GM18909 (cell line): Measurements from ENCODE around the gene SHB.

ENCODE experiments used
- ATAC-seq: cut with Tn5 transposase; IDR thresholded peaks from one replicate; pipeline ENCODE4 v1.9.1; 2021; ENCODE audit warnings: mild to moderate bottlenecking; ENCODE audit not compliant: unreplicated experiment, poor library complexity

Gene SHB

GRCh38 chr9:37995348-37995737 lies 73.7 kb downstream of the SHB start:
- no peak for ATAC-seq

GRCh38 chr9:37994639-37995347 lies 74.2 kb downstream of the SHB start:
- ATAC-seq: peak; percentile 75

- ATAC-seq: no peak
Measured at GRCh38 chr9:37992924-37993349, 76.1 kb downstream of the SHB start.

DNA sequence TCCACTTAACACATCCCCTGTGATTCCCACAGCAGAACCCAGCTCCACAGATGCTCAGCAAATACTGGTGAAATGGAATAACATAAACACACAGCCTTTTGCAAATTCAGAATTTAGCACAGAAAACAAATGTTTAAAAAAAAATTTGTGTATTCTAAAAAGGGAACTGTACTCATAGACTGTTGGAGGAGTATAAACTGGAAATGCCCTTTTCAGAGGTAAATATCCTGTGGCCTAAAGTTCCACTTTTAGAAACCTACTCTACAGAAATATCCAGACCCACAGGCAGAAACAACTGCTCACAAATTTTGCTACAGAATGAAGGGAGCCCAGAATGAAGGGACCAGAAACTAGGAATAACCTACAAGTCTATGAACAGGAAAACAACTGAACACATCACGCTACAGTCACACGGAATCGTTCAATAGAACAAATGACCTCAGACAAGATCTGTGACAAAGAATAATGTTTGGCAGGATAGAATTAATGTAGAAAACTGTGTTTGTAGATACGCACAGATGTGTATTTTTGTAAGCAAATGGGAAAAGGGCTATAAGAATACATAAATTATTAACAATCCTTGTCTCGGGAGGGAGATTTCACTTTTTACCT lies 78.5 kb downstream of the SHB start:
- ATAC-seq: no peak

DNA sequence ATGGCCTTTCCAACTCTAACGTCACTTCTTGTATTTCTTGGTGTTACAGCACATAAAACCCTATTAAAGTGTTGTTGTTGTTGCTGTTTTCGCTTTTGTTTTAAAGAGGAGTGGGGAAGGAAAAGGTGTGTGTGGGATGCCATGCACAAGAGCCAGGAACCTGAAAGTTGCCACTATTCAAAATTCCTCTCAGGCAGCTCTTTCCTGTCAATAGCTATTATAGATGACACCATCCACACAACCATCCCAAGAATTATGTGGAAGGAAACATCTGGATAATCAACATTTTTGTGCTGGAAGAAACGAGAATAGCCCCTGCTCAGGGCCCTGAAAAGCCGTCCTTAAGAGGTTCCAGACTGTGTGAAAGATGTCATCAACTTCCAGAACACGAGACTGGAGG lies 79.3 kb downstream of the SHB start:
- ATAC-seq: no peak

DNA sequence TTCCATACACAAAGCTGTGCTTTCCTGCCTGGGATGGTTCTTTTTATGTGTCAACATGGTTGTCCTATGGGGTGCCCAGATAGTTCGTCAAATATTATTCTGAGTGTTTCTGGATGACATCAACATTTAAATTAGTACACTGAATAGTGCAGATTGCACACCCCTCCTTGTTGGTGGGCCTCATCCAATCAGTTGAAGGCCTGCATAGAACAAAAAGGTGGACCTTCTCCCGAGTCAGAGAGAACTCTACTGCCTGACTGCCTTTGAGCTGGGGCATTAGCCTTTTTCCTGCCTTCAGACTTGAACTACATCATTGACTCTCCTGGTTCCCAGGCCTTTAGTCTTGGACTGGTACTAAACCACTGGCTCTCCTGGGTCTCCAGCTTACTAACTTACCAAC lies 80.4 kb downstream of the SHB start:
- no peak for ATAC-seq

DNA sequence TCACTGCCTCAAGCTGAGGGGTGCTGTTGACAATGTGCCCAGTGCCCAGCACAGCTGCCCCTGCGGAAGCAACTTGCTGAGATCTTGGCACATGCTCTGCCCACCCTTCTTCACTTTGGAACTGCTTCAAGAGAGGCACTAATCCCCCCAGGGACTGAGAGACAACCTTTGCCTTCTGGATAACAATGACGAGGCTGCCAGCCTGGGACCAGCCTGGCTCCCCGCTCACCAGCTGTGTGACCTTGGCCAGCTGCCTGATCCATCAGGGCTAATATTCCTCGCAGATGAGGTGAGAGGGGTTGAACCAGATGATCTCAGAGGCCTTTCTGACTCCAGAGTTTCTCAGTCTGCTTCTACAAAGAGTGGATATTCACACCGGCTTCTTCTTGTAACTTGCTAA lies 81.0 kb downstream of the SHB start:
- ATAC-seq: no peak

GRCh38 chr9:37987467-37987981 lies 81.5 kb downstream of the SHB start:
- no peak for ATAC-seq

GRCh38 chr9:37986771-37987258 lies 82.2 kb downstream of the SHB start:
- no peak for ATAC-seq

- no peak for ATAC-seq
Measured at GRCh38 chr9:37986001-37986400, 83.0 kb downstream of the SHB start.

- ATAC-seq: no peak
Measured at GRCh38 chr9:37984672-37985611, 84.1 kb downstream of the SHB start.

- no peak for ATAC-seq
Measured at GRCh38 chr9:37984278-37984671, 84.8 kb downstream of the SHB start.

GRCh38 chr9:37983381-37984067 lies 85.5 kb downstream of the SHB start:
- no peak for ATAC-seq

GRCh38 chr9:37979844-37980243 lies 89.2 kb downstream of the SHB start:
- ATAC-seq: no peak

DNA sequence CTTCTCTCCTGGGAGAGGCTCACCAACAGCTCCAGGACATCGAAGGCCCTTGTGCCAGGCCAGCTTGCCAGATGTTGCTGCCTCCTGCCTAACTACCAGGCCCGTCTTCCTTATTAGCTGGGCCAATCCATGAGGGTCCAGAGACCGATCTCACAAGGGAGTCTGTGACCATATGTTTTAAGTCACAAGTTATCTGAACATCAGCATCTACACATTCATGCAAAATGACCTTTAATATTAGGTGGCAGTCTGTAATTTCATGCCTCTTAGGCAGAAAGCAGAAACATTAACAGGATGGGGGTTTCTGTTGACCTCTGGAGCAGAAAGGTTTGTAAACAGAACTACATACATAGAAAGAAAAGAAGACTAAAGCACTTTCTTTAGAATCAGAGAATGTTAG lies 90.0 kb downstream of the SHB start:
- ATAC-seq: no peak

- ATAC-seq: no peak
Measured at GRCh38 chr9:37978481-37978864, 90.6 kb downstream of the SHB start.

DNA sequence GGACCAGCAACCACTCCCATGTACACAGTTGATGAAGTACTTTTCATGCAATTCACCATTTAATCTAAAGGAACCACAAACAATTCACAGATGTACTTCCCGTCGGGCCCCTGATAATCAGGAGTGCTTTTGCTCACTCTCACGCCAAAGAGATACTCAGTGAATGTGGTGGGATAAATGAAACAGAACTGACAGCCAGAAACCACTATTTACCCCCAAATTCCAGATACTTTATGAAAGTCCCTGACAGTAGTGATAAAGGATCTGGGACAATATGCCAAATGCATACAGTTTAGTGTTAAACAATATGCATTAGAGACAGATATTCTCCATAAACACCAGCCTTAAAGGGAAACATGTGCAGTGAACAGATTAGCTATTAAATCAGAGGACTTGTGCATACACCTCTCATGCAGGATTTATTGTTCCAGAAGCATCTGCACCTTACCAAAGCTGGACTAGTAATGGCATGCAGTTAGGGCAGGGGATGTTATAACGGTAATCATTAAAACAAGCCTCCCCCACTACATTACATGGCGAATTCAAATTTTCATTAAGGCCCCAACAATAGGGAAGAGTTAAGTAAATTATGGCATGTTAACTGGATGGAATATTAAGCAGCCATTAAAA lies 91.1 kb downstream of the SHB start:
- ATAC-seq: no peak

DNA sequence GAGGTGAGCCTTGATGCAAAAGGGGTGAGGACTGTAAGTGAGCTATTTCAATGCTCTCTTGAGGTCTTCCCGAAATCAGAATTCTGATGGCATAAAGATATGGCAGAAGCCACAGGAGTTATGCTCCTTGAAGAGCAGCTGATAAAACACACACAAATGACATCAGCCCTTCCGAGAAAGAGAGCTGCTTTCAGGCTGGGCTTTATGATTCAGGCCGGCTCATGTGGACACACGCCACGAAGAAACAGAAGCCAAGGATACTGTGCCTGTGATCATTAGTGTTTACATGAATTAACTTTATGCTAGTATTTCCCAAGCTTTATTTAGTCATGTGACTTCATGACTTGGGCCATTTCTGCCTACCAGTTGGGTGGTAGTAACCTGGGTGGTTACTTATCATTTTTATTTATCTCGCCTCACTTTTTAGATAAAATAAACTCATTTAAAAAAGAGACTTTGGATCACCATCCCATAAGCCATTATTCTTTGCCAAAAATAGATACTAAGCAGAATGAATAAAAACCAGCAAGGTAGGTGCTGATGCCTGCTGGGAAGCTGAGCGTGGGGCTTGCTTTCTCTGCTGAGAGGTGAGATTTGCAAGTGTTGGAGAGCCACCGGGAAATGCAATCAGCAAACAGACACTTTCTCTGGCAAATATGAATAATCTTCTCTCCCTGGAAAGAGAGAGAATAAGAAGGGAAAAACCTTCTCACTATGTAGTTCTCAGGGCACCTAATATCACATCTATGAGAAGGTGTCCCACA lies 92.1 kb downstream of the SHB start:
- no peak for ATAC-seq

- ATAC-seq: no peak
Measured at GRCh38 chr9:37975639-37976038, 93.4 kb downstream of the SHB start.
